D721Med (cell line): Measurements from ENCODE around the gene NUP214.

Experiments used
- DNase-seq: peaks from one replicate; pipeline ENCODE4 v3.0.0; 2011; ENCODE audit warnings: low spot score; ENCODE audit not compliant: insufficient read length
- FAIRE-seq: peaks from 2 replicates; lab custom pipeline; 2011; peaks lifted over from hg19 to GRCh38; lab: Jason Lieb, UNC
- TF ChIP-seq, protein P1 (sequence below): IDR thresholded peaks from 2 replicates; pipeline ENCODE4 v1.5.1; 2012; ENCODE audit warnings: mild to moderate bottlenecking, control low read depth; ENCODE audit not compliant: insufficient read depth; ENCODE audit errors: missing control alignments

NUP214 gene

GRCh38 chr9:131177898-131178297 is 52.5 kb downstream of the NUP214 start:
- no peak for FAIRE-seq
- DNase-seq = no peak
- TF ChIP-seq, protein P1, sequence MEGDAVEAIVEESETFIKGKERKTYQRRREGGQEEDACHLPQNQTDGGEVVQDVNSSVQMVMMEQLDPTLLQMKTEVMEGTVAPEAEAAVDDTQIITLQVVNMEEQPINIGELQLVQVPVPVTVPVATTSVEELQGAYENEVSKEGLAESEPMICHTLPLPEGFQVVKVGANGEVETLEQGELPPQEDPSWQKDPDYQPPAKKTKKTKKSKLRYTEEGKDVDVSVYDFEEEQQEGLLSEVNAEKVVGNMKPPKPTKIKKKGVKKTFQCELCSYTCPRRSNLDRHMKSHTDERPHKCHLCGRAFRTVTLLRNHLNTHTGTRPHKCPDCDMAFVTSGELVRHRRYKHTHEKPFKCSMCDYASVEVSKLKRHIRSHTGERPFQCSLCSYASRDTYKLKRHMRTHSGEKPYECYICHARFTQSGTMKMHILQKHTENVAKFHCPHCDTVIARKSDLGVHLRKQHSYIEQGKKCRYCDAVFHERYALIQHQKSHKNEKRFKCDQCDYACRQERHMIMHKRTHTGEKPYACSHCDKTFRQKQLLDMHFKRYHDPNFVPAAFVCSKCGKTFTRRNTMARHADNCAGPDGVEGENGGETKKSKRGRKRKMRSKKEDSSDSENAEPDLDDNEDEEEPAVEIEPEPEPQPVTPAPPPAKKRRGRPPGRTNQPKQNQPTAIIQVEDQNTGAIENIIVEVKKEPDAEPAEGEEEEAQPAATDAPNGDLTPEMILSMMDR = no peak

- TF ChIP-seq, protein P1 = peak; percentile 88
- peak; percentile 34 for DNase-seq
- no peak for FAIRE-seq
Measured at GRCh38 chr9:131178382-131178781, 53.0 kb downstream of the NUP214 start.

- FAIRE-seq = no peak
- DNase-seq = no peak
- TF ChIP-seq, protein P1 = no peak
Measured at GRCh38 chr9:131178926-131179325, 53.5 kb downstream of the NUP214 start.

- DNase-seq = no peak
- no peak for FAIRE-seq
- TF ChIP-seq, protein P1 = no peak
Measured at GRCh38 chr9:131179561-131180219, 54.3 kb downstream of the NUP214 start.

GRCh38 chr9:131180454-131180853 is 55.1 kb downstream of the NUP214 start:
- TF ChIP-seq, protein P1 = no peak
- FAIRE-seq (no peak), DNase-seq (no peak)

DNA sequence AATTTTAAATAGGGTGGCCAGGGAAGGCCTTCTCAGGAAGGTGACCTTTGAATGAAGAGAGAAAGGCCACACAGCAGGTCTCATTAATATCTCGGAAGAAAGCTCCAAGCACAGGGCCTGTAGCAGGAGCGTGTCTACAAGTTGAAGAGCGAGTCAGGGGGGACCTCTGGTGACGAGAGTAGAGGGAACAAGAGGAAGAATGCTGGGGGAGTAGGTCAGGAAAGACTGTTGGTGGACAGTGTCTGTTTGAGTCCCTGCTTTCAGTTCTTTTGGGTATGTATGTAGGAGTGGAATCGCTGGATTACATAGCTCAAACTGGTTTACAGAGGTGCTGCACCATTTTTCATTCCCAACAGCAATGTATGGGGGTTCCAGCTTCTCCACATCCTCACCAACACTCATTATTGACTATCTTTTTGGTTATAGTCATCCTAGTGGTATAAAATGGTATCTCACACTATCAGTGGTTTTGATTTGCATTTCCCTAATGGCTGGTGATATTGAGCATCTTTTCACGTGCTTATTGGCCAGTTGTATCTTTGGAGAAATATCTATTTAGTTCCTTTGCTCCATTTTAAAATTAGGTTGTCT is 55.8 kb downstream of the NUP214 start:
- DNase-seq (no peak), FAIRE-seq (peak; percentile 11)
- TF ChIP-seq, protein P1 = no peak

GRCh38 chr9:131185924-131186323 is 60.5 kb downstream of the NUP214 start:
- TF ChIP-seq, protein P1 = no peak
- no peak for FAIRE-seq
- no peak for DNase-seq
